H1 (cell line): ENCODE data around the gene CALM1. TPM values are rescaled to one million over a fixed set of nuclear protein-coding genes. Genes with fewer than 3 reads are reported as not detected.
A peak's percentile ranks its signal among the peaks of the same experiment; 100 is the strongest.

Experiments used
- CTCF ChIA-PET: fragments of 300-600 bp; sonication (Branson Sonifier 250); formaldehyde crosslinking; loops from one replicate; lab custom pipeline; 2021; ENCODE audit not compliant: partially characterized antibody; lab: Charles Lee
- POLR2A ChIA-PET: fragments of 300-600 bp; sonication (Branson Sonifier 250); formaldehyde crosslinking; loops from one replicate; lab custom pipeline; 2021; ENCODE audit warnings: inconsistent platforms; ENCODE audit not compliant: partially characterized antibody; lab: Charles Lee
- DNase-seq, 2 experiments: peaks; one replicate each; pipeline versions ENCODE4 v3.0.0 to v3.0.0-alpha.2; 2010 to 2022; ENCODE audit warnings: low spot score in 2 of 2, low read depth in 1 of 2, mixed read lengths in 1 of 2
- FAIRE-seq: peaks from 2 replicates; lab custom pipeline; 2011; peaks lifted over from hg19 to GRCh38; lab: Jason Lieb, UNC
- H2AFZ ChIP-seq: 2 replicates; pipeline ENCODE4 v1.8.1; 2012; ENCODE audit warnings: low read length, inconsistent platforms
- H2AK5ac ChIP-seq: 2 replicates; pipeline ENCODE4 v1.6.1; 2013; ENCODE audit warnings: low read depth, low read length
- H2BK120ac ChIP-seq: replicated peaks from 2 replicates; pipeline ENCODE3; 2013; ENCODE audit warnings: low read depth, low read length, inconsistent platforms
- H2BK12ac ChIP-seq: 2 replicates; pipeline ENCODE4 v1.6.1; 2013; ENCODE audit warnings: low read depth, low read length
- H2BK15ac ChIP-seq: 2 replicates; pipeline ENCODE4 v1.6.1; 2013; ENCODE audit warnings: low read length
- H2BK20ac ChIP-seq: 2 replicates; pipeline ENCODE4 v1.6.1; 2013; ENCODE audit warnings: low read length
- H2BK5ac ChIP-seq: 2 replicates; pipeline ENCODE4 v1.6.1; 2013; ENCODE audit warnings: low read depth, low read length
- H3K14ac ChIP-seq: 2 replicates; pipeline ENCODE4 v1.6.1; 2013; ENCODE audit warnings: inconsistent platforms; ENCODE audit not compliant: insufficient read length
- H3K18ac ChIP-seq: 2 replicates; pipeline ENCODE4 v1.6.1; 2013; ENCODE audit warnings: low read length; ENCODE audit errors: extremely low read depth
- H3K23ac ChIP-seq: 2 replicates; pipeline ENCODE4 v1.6.1; 2013; ENCODE audit warnings: inconsistent platforms; ENCODE audit not compliant: insufficient read length
- H3K23me2 ChIP-seq: 2 replicates; pipeline ENCODE4 v1.6.1; 2013; ENCODE audit warnings: low read depth, low read length
- H3K27ac ChIP-seq: 2 replicates; pipeline ENCODE4 v1.6.1; 2011; ENCODE audit warnings: low read depth, low read length, inconsistent platforms
- H3K27me3 ChIP-seq, 4 experiments: replicated peaks in 1 of 4; 1 replicate in 1 of 4; 2 replicates in 3 of 4; pipeline versions ENCODE4 v1.6.1 to v1.8.1; 2011 to 2013; ENCODE audit warnings: low read length in 3 of 4, mild to moderate bottlenecking in 3 of 4, inconsistent platforms in 2 of 4, mixed read lengths in 2 of 4, moderate library complexity in 1 of 4; ENCODE audit not compliant: control insufficient read depth in 3 of 4, insufficient read depth in 3 of 4; ENCODE audit errors: extremely low read depth in 1 of 4
- H3K36me3 ChIP-seq, 4 experiments: 2 replicates each; pipeline versions ENCODE4 v1.6.1 to v1.8.1; 2011 to 2013; ENCODE audit warnings: mild to moderate bottlenecking in 4 of 4, low read length in 3 of 4, moderate library complexity in 2 of 4, control low read depth in 1 of 4, inconsistent platforms in 1 of 4; ENCODE audit not compliant: insufficient read depth in 4 of 4, control insufficient read depth in 2 of 4
- H3K4ac ChIP-seq: replicated peaks from 2 replicates; pipeline ENCODE3; 2013; ENCODE audit warnings: low read length, low read depth, mixed read lengths, inconsistent platforms; ENCODE audit not compliant: insufficient read length
- H3K4me1 ChIP-seq, 4 experiments: replicated peaks in 1 of 4; 1 replicate in 1 of 4; 2 replicates in 3 of 4; pipeline versions ENCODE4 v1.6.1 to v1.8.1; 2011 to 2013; ENCODE audit warnings: low read length in 3 of 4, inconsistent platforms in 2 of 4, mixed read lengths in 1 of 4; ENCODE audit not compliant: insufficient read depth in 4 of 4, control insufficient read depth in 3 of 4
- H3K4me2 ChIP-seq, 2 experiments: 2 replicates each; pipeline versions ENCODE4 v1.6.1 to v1.8.1; 2011 to 2013; ENCODE audit warnings: low read depth in 2 of 2, low read length in 2 of 2, control low read depth in 1 of 2, inconsistent platforms in 1 of 2, mild to moderate bottlenecking in 1 of 2; ENCODE audit not compliant: insufficient read depth in 1 of 2
- H3K4me3 ChIP-seq, 4 experiments: fragments of 200-600, 300-600 bp in 1 of 4; sonication (generic), shearing (Covaris generic), sonication (Bioruptor Twin) in 1 of 4; 2 replicates each; pipeline versions ENCODE4 v1.5.1 to v1.8.1; 2011 to 2016; ENCODE audit warnings: low read length in 4 of 4, low read depth in 3 of 4, control low read depth in 2 of 4, inconsistent platforms in 2 of 4, mild to moderate bottlenecking in 2 of 4, mixed read lengths in 1 of 4, moderate library complexity in 1 of 4; ENCODE audit not compliant: insufficient read depth in 2 of 4; ENCODE audit errors: extremely low read depth in 1 of 4
- H3K56ac ChIP-seq: replicated peaks from 2 replicates; pipeline ENCODE3; 2013; ENCODE audit warnings: low read depth, mild to moderate bottlenecking, mixed read lengths, low read length, inconsistent platforms; ENCODE audit not compliant: insufficient read length
- H3K79me1 ChIP-seq: 2 replicates; pipeline ENCODE4 v1.6.1; 2013; ENCODE audit warnings: low read depth, low read length, control low read depth
- H3K79me2 ChIP-seq, 2 experiments: 2 replicates each; pipeline versions ENCODE4 v1.6.1 to v1.8.1; 2012 to 2013; ENCODE audit warnings: low read length in 2 of 2, mild to moderate bottlenecking in 2 of 2, inconsistent platforms in 1 of 2; ENCODE audit not compliant: insufficient read depth in 2 of 2, control insufficient read depth in 1 of 2
- H3K9ac ChIP-seq, 4 experiments: replicated peaks in 1 of 4; 1 replicate in 1 of 4; 2 replicates in 3 of 4; pipeline versions ENCODE4 v1.6.1 to v1.8.1; 2011 to 2013; ENCODE audit warnings: low read depth in 3 of 4, low read length in 3 of 4, control low read depth in 2 of 4, mild to moderate bottlenecking in 2 of 4, moderate library complexity in 2 of 4, inconsistent platforms in 1 of 4; ENCODE audit errors: extremely low read depth in 1 of 4
- H3K9me3 ChIP-seq, 2 experiments: 2 replicates each; pipeline versions ENCODE4 v1.6.1 to v1.8.1; 2012 to 2013; ENCODE audit warnings: mild to moderate bottlenecking in 2 of 2, moderate library complexity in 2 of 2, control low read depth in 1 of 2, inconsistent platforms in 1 of 2, low read depth in 1 of 2, low read length in 1 of 2, mixed read lengths in 1 of 2; ENCODE audit not compliant: insufficient read depth in 2 of 2
- H4K20me1 ChIP-seq, 2 experiments: replicated peaks in 1 of 2; 2 replicates each; pipeline versions ENCODE3 to v1.8.1; 2011 to 2013; ENCODE audit warnings: inconsistent platforms in 2 of 2, low read length in 2 of 2, mild to moderate bottlenecking in 1 of 2; ENCODE audit not compliant: insufficient read depth in 2 of 2, control insufficient read depth in 1 of 2
- H4K5ac ChIP-seq: 2 replicates; pipeline ENCODE4 v1.6.1; 2013; ENCODE audit warnings: low read length, low read depth, mixed read lengths, inconsistent platforms; ENCODE audit not compliant: insufficient read length
- H4K8ac ChIP-seq: 2 replicates; pipeline ENCODE4 v1.8.0; 2013; ENCODE audit warnings: mild to moderate bottlenecking, moderate library complexity, low read length, inconsistent platforms; ENCODE audit not compliant: insufficient read depth; ENCODE audit errors: extremely low read depth
- H4K91ac ChIP-seq: replicated peaks from 2 replicates; pipeline ENCODE3; 2013; ENCODE audit warnings: low read length, mixed read lengths, inconsistent platforms; ENCODE audit not compliant: insufficient read length
- POLR2AphosphoS5 ChIP-seq: IDR thresholded peaks from 2 replicates; pipeline ENCODE4 v1.6.1; 2011; ENCODE audit warnings: low read depth, low read length
- WGBS, 2 experiments: shearing (Covaris generic) in 1 of 2; methylation state at CpG; one replicate each; pipeline versions ENCODE4 v1.1.6 to v1.1.7; 2013 to 2015; ENCODE audit warnings: low lambda C conversion rate in 2 of 2, mixed read lengths in 2 of 2, inconsistent platforms in 1 of 2, low coverage in 1 of 2, missing lambda C conversion rate in 1 of 2; ENCODE audit not compliant: insufficient replicate concordance in 2 of 2, insufficient coverage in 1 of 2, insufficient read length in 1 of 2; ENCODE audit errors: extremely low coverage in 1 of 2, missing lambda C conversion rate in 1 of 2; 5-methylcytosine and 5-hydroxymethylcytosine counted together
- polyA plus RNA-seq, 7 experiments: library from polyadenylated mRNA; depleted of rRNA in 3 of 7; stranded (reverse) in 5 of 7; unstranded in 2 of 7; fragments of >200 nt in 5 of 7; fragments of 200-250 nt in 2 of 7; gene quantifications; 1 replicate in 5 of 7; 2 replicates in 1 of 7; 4 replicates in 1 of 7; pipeline versions ENCODE4 v1.2.1 to v1.2.3, GENCODE V29; 2011 to 2013; ENCODE audit warnings: missing spikeins in 2 of 7, mixed read lengths in 2 of 7
- total RNA-seq: library from RNA; stranded (reverse); fragmentation: NEBNext Ultra II Directional; extraction: Animal tissue kit (Norgen Biotek cat#: 25700); gene quantifications from 2 replicates; pipeline ENCODE4 v1.2.1, GENCODE V29; 2021

Gene CALM1
- total and polyA plus RNA-seq, 2 of the 8 experiments (the other 6 are each of a cell fraction or from before 2014, with no cell fraction given), result 285 to 422 TPM

DNA sequence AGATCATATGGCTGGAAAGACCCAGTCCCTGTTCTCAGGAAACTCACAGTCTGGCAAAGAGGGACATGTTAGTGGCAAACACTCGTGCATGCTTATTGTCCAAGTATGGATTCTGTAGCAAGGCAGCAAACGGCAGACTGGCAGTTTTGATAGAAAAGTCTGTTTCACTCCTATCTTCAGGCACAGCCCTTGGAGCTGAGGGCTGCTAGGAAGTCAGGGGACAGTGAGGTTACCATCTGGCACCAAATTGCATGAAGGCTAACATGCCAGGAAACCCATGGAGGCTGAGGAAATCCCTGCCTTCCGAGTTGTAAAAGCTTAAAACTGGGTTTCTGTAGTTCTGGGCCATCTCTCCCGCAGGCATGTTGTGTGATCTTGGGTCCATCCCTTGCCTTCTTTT is 32.9 kb downstream of the CALM1 start:
- H3K4ac ChIP-seq, result no peak overlapping the region
- H3K18ac ChIP-seq, result no peak overlapping the region
- H3K9me3 ChIP-seq, result no peaks in the 10 kb centered on the region; a peak in 1 of 4 replicates
- no peaks in the 10 kb centered on the region for H3K79me1 ChIP-seq
- no peak overlapping the region for H2BK20ac ChIP-seq
- peaks cover 0 to 5% (median 3%) of the 10 kb centered on the region in 4 experiments; a peak in 4 of 7 replicates for H3K4me1 ChIP-seq
- no peak overlapping the region for H3K14ac ChIP-seq
- 92% methylated on average over 4 of the region's 4 CpGs; no CpG with 5 or more reads in 1 of the 2 experiments for WGBS, 2 experiments
- peak overlapping the region; percentile 83 for H4K8ac ChIP-seq
- no peak overlapping the region for H4K91ac ChIP-seq
- H3K4me3 ChIP-seq, result no peak overlapping the region
- no peaks in the 10 kb centered on the region for H4K20me1 ChIP-seq
- H3K79me2 ChIP-seq, result no peaks in the 10 kb centered on the region
- H3K27me3 ChIP-seq, result no peaks in the 10 kb centered on the region
- H3K4me2 ChIP-seq, result no peak overlapping the region
- H2AFZ ChIP-seq, result no peak overlapping the region
- H2BK5ac ChIP-seq, result no peak overlapping the region
- ChIA-PET CTCF (interaction anchor here (1.1 to 2.2 kb wide), 2 partner anchors 18 to 234 kb away, joined by 3 to 7 read pairs; no protein-coding TSS in a partner anchor), POLR2A (interaction anchor here (1.2 to 1.5 kb wide), 2 partner anchors 13 to 24 kb away, joined by 3 to 5 read pairs; no protein-coding TSS in a partner anchor)
- H3K23ac ChIP-seq, result no peak overlapping the region
- H3K9ac ChIP-seq, result no peak overlapping the region
- no peak overlapping the region; the same call in 1 of the 2 replicates for H2BK15ac ChIP-seq
- FAIRE-seq, result no peak
- no peaks in the 10 kb centered on the region; a peak in 1 of 8 replicates for H3K36me3 ChIP-seq
- H2BK12ac ChIP-seq, result no peak overlapping the region
- no peak overlapping the region for H2BK120ac ChIP-seq
- H3K56ac ChIP-seq, result no peak overlapping the region
- no peaks in the 10 kb centered on the region for H3K23me2 ChIP-seq
- H4K5ac ChIP-seq, result no peak overlapping the region
- H3K27ac ChIP-seq, result no peak overlapping the region
- DNase-seq, result no peak
- H2AK5ac ChIP-seq, result no peak overlapping the region
- TF ChIP-seq POLR2AphosphoS5, result no peak
